Epidermal melanocyte (primary cell): Measurements from ENCODE around the gene TNNT2.

Source experiments
- DNase-seq: peaks from one replicate; pipeline ENCODE4 v3.0.0; 2011; ENCODE audit warnings: low spot score; ENCODE audit not compliant: insufficient read length

The TNNT2 gene

GRCh38 chr1:201376464-201377374, 761 bp downstream of the TNNT2 start:
- no peak for DNase-seq

GRCh38 chr1:201376107-201376463, 1.4 kb downstream of the TNNT2 start:
- no peak for DNase-seq

DNA sequence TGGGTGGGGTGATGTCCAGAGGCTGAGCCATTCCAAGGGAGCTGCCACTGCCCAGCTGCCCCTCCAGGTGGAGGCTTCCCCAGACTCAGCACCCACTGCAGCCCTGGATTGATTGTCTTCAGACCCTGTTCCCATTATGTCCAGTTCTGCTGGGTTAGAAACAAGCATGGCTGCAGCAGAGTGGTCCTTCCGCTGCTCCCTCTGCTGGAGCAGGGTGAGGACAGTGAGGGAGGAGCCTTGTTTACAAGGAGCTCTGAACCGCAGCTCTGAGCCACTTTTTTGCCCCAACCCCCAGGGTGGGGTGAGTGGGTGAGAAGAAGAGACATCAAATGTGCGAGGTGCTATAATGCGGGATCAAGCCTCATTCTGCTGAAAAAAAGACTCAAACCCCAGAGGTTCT, 2.3 kb downstream of the TNNT2 start:
- DNase-seq: no peak

- DNase-seq: no peak
Measured at GRCh38 chr1:201374364-201374763, 3.1 kb downstream of the TNNT2 start.

DNA sequence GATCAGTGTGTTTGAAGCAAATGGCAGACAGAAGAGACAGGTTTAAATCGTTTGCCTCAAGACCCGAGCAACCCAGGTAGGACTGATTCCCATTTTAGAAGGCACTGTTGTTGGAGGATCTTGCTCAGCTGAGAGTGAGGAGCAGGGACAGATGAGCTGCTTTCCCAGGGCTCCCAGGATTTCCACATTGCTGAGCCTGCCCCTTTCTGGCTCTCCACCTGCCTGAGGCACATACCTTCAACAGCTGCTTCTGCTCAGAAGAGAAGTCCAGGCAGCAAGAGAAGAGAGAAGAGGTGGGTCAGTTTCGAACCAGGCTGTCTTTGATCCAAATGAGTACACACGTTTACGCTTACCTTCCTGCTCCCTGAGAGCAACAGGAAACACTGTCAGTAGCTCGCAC, 5.7 kb downstream of the TNNT2 start:
- DNase-seq: no peak

DNA sequence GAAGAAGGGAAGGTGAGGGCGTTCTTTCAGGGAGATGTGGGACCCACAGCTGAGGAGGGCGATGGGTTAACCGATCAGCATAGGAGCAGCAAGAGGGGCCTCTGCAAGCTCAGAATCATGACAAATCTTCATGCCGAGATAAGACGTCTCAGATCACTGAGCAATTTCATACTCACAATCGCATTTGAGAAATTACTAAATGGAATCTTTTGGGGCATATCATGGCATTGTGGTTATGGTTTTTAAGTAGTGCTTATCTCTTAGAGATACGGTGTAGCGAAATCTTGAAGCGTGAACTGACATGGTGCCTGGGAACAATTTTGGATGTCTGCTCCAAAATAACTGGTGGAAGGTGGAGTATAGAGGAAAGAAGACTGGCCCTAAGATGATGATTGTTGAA, 6.2 kb downstream of the TNNT2 start:
- no peak for DNase-seq

- no peak for DNase-seq
Measured at GRCh38 chr1:201370500-201370899, 7.0 kb downstream of the TNNT2 start.

DNA sequence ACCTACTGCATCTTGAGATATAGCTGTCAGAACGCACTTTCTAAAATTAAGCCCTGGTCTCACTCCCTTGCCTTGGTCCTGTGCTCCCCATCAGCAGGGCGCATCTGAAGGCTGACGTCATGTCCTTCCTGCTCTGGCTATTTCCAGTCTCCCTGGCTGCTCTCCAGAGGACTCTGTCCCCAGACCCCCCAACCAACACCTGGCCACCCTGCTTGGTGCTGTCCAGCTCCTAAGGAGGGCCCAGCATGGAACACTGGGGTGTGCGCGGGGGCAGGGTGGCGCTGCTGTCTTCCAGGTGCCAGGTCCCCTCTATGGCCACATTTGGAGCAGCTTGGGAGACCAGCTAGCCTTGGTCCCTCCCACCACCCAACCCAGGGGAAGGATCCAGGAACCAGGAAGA, 8.3 kb downstream of the TNNT2 start:
- no peak for DNase-seq

- no peak for DNase-seq
Measured at GRCh38 chr1:201366696-201367095, 10.8 kb downstream of the TNNT2 start.

DNA sequence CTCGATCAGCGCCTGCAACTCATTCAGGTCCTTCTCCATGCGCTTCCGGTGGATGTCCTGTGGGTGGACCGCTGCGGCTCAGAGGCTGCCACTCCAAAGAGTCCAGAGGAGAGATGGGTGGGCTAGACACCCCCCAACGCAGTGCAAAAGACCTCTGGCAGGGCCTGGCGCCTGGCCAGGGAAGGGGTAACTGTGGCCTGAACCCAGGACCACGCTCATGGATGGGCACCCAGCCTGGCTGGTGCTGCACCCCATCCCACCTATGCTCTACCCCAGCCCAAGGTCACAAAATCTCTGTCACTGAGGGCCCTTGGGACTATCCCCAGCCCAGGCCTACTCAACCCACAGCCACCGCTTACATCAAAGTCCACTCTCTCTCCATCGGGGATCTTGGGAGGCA, 12.2 kb downstream of the TNNT2 start:
- DNase-seq: no peak

DNA sequence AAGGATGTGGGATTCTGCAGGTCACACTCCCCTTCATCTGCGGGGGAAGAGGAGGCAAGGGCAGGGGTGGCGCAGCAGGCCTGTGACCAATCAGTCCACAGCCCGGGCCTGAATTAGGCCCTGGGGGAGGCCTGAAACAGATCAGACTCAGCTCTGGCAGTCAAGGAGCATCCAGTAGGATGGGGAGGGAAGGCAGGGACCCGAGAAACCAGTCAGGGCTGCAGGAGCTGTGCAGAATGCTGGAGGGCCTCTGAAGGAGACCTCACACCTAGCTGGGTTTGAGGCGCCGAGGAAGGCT, 12.7 kb downstream of the TNNT2 start:
- DNase-seq: no peak

DNA sequence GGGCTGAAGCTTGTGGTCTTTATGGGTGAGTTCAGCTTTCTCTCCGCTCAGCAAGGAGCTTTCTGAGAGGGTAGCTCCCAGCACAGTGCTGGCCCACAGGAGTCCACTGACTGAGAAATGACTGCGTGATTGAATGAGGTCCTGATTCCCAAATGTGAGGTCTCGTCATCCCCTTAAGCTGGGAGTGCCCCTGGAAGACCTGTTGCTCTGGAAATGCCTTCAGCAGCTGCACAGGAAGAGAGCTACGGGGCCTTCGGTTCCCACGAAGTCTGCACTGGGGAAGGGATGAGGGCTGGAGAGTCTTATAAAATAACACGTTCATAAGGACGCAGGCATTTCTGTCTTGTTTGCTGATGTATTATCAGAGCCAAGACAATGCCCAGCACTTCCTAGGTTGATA, 14.0 kb downstream of the TNNT2 start:
- DNase-seq: no peak

DNA sequence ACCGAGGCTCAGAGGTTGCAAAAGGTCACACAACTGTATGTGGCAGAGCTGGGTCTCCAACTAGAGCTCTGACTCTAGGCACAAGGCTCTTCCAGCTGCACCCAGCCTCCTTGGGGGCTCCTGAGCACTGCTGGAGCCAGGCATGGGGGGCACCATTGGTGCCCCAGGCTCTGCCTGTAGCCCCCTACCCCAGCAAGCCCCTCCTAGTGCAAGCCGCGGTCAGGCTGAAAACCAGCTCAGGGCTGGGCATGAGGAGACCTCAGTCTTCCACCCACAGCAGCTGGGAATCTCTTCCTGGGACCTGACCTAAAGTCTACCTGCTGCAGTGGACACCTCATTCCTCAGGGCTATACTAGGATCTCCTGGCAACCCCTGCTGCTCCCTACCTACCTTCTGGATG, 14.6 kb downstream of the TNNT2 start:
- DNase-seq: no peak

GRCh38 chr1:201361652-201362504, 15.6 kb downstream of the TNNT2 start:
- DNase-seq: peak; percentile 86

DNA sequence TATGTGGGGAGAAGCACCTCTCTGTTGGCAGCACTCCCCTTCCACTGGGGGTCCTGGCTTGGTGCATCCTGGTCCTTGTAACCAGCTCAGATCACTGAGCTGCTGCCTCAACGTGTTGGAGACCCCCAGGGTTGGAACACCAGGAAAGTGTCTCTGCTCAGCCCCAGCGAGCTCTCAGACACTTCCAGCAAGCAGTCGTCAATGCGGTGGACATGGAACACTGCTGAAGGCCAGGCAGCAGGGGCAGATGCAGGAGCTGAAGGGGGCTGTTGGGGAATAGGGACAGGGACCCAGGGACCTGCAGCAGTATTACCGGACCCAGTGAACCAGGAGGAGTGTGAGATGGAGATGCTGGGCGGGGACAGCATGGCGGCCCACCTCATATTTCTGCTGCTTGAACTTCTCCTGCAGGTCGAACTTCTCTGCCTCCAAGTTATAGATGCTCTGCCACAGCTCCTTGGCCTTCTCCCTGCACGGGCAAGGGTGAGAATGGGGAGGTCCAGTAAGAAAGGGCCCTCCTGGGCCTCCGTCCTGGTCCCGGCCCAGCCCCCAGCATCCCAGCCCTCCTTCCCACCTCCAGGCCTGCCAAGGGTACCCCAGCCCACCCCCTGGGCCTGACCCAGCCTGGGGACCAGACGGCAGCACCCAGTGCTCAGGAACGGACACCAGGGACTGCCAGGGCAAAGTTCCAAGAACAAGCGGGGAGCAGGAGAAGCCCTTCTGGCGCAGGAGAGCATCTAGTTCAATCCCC, 16.4 kb downstream of the TNNT2 start:
- DNase-seq: no peak

DNA sequence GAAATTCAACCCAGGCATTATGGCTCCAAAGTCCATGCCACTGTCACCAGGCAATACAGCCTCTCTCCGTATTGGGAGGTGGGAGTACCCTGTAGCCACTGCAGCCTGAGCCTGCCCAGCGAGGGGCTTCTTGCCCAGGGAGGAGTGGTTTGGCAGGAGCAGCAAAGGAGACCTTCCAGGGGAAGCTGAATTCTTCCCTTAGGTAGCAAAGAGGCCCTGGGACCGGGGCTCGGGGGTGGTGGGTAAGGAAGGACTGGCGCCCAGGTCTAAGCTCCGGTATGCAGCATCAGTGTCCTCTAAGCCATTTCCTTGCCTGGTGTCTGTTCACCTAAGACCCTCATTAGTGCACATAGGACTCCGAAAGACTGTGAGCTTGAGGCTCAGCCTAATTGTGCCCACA, 17.0 kb downstream of the TNNT2 start:
- no peak for DNase-seq

GRCh38 chr1:201359873-201360210, 17.6 kb downstream of the TNNT2 start:
- DNase-seq: no peak

DNA sequence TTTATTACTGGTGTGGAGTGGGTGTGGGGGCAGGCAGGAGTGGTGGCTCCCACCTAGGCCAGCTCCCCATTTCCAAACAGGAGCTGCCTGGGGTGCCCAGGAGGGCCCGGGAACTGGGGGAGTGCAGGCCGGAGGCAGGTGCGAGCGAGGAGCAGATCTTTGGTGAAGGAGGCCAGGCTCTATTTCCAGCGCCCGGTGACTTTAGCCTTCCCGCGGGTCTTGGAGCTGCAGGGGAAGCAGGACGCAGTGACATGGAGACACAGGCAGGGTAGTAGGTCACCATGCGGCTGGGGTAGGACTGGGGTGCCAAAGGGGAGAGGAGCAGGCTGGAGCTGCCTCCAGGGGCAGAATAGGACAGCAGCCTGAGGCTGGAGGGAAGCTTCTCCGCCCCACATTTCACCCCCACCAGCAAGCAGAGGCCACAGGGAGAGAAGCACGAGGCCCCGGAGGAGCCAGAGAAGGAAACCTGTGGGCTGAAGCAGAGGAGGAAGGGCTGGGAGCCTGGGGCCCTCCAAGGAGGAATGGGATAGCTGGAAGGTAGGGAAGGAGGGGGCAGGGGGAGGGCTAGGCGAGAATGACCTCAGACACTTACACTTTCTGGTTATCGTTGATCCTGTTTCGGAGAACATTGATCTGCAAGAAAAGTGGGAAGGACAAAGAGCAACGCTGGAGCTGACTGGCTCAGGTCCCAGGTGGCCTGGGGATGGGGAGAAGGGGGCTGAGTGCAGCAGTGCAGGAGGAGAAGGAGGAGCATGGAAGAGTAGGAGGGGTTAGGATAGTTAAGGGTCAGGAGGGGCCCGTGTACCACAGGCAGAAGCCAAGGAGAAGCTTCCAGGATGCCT, 18.2 kb downstream of the TNNT2 start:
- DNase-seq: no peak

DNA sequence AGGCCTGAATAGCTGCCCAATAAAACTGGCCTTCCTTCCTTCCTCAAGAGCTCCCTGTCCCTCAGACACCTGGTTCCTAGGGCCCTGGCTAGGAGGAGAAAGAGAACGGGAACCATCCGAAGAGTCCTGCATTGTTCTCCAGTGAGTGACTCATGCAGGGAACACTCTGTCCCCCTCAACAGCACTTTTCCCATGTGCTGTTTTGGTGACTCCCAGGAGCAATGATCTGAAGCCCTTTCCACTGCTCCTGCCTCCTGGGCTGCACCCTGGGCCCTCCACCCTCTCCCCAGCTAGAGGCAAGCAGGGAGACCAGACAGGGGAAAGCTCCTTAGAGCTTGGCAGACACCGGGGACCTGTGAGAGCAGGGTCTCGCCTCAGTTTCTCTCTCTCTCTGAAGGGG, 18.9 kb downstream of the TNNT2 start:
- DNase-seq: no peak

DNA sequence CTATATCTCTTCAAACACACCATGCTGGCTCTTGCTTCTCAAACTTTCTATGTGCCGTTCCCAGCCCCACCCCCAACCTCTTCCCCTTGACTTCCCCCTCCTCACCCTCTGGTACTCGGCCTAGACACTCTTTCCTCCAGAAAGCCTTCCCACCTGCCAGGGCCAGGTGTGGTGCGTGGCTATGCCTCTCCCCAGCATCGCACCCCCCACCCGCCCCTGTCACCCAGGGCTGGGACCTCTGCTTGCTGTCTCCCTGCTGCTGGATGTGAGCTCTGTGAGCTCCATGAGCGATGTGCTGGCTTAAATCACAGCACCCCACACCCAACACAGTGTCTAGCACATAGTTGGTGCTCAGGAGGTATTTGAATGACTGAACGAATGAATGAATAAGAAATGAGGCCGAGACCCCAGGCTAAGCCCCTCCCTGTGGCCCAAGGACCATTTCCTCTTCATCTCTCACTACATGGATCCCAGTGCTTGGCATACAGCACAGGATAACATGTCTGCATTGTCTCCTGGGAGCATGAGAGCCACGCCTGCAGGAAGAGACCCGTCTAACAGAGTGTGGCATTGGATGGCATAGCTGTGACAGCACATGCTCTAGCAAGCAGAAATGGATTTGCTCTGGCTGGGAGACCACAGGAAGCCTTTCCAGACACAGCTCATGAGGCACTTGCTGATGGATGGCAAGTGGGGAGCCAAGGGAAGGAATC, 19.7 kb downstream of the TNNT2 start:
- DNase-seq: no peak

DNA sequence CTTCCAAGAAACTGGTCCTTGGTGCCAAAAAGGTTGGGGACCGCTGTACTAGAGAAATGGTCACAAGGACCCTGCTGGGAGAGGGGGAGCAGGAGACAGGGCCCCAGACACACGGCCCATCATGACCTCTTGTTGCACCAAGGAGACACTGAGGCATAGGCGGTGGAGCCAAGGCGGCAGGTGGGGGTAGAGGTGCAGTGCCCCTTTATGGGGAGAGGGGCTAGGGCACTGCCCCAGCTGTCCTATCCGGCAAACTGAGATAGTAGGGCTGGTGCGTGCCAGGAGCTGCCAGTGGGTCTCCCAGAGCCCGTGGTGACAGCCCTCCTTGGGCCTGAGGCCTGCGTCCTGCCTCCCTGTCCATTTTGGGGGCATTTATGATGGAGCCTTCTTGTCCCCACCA, 20.3 kb downstream of the TNNT2 start:
- DNase-seq: no peak
